GM12878 (cell line): ENCODE results near the gene TADA2A.

Experiments used
- CBX5 ChIP-seq: sonication (generic); IDR thresholded peaks from 2 replicates; pipeline ENCODE4 v1.6.1; 2016; ENCODE audit warnings: low read depth, moderate library complexity, mild to moderate bottlenecking, inconsistent platforms
- CTCF ChIP-seq, 3 experiments: IDR thresholded peaks in 2 of 3; conservative IDR thresholded peaks in 1 of 3; 2 replicates each; pipeline ENCODE4 v1.5.1; 2011; ENCODE audit warnings: low read depth in 3 of 3, low read length in 3 of 3, mild to moderate bottlenecking in 3 of 3, control low read depth in 2 of 3, moderate library complexity in 2 of 3, inconsistent platforms in 1 of 3, mixed read lengths in 1 of 3; ENCODE audit not compliant: control insufficient read depth in 2 of 3, insufficient read depth in 1 of 3; ENCODE audit errors: extremely low read depth in 1 of 3
- EZH2 ChIP-seq: IDR thresholded peaks from 2 replicates; pipeline ENCODE4 v1.6.1; 2012; ENCODE audit warnings: low read depth, mild to moderate bottlenecking, control low read depth, inconsistent platforms, low read length, borderline replicate concordance; ENCODE audit not compliant: control insufficient read depth
- POLR2A ChIP-seq: IDR thresholded peaks from 2 replicates; pipeline ENCODE4 v1.6.1; 2011; ENCODE audit warnings: low read depth, mild to moderate bottlenecking, low read length
- SRF ChIP-seq, 2 experiments: IDR thresholded peaks; 2 replicates each; pipeline ENCODE4 v1.6.1; 2011; ENCODE audit warnings: low read depth in 2 of 2, low read length in 2 of 2, mild to moderate bottlenecking in 1 of 2, moderate library complexity in 1 of 2
- USF2 ChIP-seq: IDR thresholded peaks from 2 replicates; pipeline ENCODE4 v1.6.1; 2011; ENCODE audit warnings: low read depth, low read length, improper control_type of control experiment, borderline replicate concordance
- YY1 ChIP-seq: IDR thresholded peaks from 2 replicates; pipeline ENCODE4 v1.6.1; 2011; ENCODE audit warnings: low read depth, mild to moderate bottlenecking, low read length

- TF ChIP-seq YY1 = peak; percentile 80
- TF ChIP-seq SRF (IDR thresholded peaks at IDR 0.05; ENCODE audit: low read depth in 2 of 2, low read length in 2 of 2) = no peak
- TF ChIP-seq CTCF (IDR thresholded peaks at IDR 0.05 in 2 of 3, conservative IDR thresholded peaks at IDR 0.05 in 1 of 3; ENCODE audit: control insufficient read depth in 2 of 3, extremely low read depth in 1 of 3, insufficient read depth in 1 of 3, low read depth in 3 of 3, low read length in 3 of 3) = 0 out of 6 replicates have a peak, but pooled peaks of 1 of the 3 experiments have one; percentile 10
- no peak for TF ChIP-seq EZH2
- TF ChIP-seq POLR2A = peak; percentile 79
- TF ChIP-seq USF2 = no peak
- no peak for TF ChIP-seq CBX5
Measured at GRCh38 chr17:37358830-37359681, 47.6 kb upstream of the TADA2A start.
